Measurements from ENCODE around the gene TBL3.
A peak's percentile ranks its signal among the peaks of the same experiment; 100 is the strongest.
"Not testable (repeated sequence)": the region's sequence is repeated elsewhere in the genome, so short reads cannot be mapped to it uniquely, and the experiment has no call there.

The TBL3 gene

GRCh38 chr16:1961651-1962067 lies 10.2 kb upstream of the TBL3 start:
- DNase-seq (ENCODE audit: low spot score), result no peak
- in situ Hi-C loops (cut with MboI; ENCODE audit: low pct_unique_long_range_greater_than_20kb, low sequenced_read_pairs, unreplicated experiment), result no loop called here
- TF ChIP-seq, protein P1, sequence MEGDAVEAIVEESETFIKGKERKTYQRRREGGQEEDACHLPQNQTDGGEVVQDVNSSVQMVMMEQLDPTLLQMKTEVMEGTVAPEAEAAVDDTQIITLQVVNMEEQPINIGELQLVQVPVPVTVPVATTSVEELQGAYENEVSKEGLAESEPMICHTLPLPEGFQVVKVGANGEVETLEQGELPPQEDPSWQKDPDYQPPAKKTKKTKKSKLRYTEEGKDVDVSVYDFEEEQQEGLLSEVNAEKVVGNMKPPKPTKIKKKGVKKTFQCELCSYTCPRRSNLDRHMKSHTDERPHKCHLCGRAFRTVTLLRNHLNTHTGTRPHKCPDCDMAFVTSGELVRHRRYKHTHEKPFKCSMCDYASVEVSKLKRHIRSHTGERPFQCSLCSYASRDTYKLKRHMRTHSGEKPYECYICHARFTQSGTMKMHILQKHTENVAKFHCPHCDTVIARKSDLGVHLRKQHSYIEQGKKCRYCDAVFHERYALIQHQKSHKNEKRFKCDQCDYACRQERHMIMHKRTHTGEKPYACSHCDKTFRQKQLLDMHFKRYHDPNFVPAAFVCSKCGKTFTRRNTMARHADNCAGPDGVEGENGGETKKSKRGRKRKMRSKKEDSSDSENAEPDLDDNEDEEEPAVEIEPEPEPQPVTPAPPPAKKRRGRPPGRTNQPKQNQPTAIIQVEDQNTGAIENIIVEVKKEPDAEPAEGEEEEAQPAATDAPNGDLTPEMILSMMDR (IDR thresholded peaks at IDR 0.05; ENCODE audit: extremely low read depth, insufficient read depth, missing control alignments), result no peak

- DNase-seq (ENCODE audit: low spot score); in situ Hi-C loops (cut with MboI; ENCODE audit: low pct_unique_long_range_greater_than_20kb, low sequenced_read_pairs, unreplicated experiment): not testable (repeated sequence)
These were observed 9.4 kb upstream of the TBL3 start for GRCh38 chr16:1962161-1963153.

DNA sequence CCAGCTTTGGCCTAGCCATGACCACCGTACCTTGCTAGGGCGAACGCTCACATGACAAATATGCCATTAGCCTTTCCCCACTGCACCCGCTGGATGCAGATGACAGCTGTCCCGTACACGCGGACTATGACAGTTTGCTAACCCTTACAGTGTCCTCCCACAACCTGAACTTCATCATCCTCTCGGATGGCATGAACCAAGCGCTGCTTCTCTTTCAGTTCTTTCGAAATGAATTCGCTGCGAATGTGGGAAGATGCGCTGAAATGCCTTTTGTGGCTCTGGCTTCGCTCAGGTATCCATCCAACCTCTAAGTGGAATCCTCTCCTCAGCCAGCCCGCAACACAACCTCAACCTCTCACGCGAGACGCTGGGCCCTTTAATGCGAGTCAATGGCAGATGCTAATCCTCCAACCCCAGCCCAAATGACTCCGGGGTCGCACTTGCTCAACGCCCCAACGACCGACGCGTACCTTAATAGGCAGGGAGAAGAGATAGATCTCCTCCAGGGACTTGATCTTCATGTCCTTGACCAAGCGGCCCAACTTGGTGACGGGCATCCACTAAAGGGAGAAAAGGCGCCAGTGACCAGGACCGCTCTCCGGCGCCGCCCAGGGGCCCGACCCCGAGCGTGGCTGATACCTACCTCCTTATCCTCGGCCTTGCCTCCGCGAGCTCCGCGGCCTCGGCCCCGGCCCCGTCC lies 7.9 kb upstream of the TBL3 start:
- DNase-seq (ENCODE audit: low spot score), result no peak
- TF ChIP-seq, protein P1 (IDR thresholded peaks at IDR 0.05; ENCODE audit: extremely low read depth, insufficient read depth, missing control alignments), result peak; percentile 23
- in situ Hi-C loops (cut with MboI; ENCODE audit: low pct_unique_long_range_greater_than_20kb, low sequenced_read_pairs, unreplicated experiment), result no loop called here

DNA sequence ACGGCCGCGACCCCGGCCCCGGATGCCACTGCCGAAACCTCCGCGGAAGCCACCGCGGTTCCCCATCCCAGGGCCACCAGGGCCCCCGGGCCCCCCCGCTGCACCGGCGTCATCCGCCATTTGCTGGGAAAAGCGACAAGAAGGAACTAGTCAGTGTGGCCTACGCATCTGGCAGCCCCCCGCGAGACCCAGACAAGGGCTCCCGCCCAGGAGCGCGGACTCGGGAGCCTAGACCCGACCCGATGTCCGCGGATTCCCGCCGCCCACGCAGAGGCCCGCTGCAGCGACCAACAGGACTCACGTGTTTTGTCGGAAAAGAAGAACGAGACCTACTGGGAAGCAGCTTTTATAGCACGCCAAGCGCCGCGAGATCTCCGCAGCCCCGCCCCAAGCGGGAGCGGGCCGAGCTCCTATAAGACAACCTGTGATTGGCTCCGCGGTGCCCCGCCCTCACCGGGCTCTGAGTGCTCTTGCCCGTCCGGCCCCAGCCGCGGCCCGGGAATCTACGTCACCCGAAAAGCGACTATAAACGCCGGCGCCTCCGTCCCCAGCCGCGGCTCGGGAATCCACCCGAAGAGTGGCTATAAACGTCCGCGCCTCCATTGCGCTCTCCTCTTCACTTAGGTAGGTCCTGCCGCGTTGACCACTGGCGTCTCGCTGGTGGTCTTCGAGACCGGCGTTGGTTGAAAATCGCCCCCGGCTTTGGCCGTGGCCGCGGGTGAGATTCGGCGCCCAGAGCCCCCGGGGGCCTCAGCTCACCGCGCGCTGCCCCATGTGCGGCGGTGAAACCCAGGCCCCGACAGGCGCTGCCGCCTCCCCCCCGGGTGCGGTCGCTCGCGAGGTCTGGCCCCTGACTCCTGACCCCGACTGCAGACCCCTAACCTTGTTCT lies 7.1 kb upstream of the TBL3 start, which contains the start of gene RPS2:
RPS2 (minus strand) TSS at position 321 of the 890 bp plus-strand sequence; CDS start at position 120, 201 bp downstream.
- TF ChIP-seq, protein P1 (IDR thresholded peaks at IDR 0.05; ENCODE audit: extremely low read depth, insufficient read depth, missing control alignments), result no peak
- DNase-seq (ENCODE audit: low spot score), result peak; percentile 100
- in situ Hi-C loops (cut with MboI; ENCODE audit: low pct_unique_long_range_greater_than_20kb, low sequenced_read_pairs, unreplicated experiment), result no loop called here

GRCh38 chr16:1965396-1966001 lies 6.4 kb upstream of the TBL3 start:
- in situ Hi-C loops (cut with MboI; ENCODE audit: low pct_unique_long_range_greater_than_20kb, low sequenced_read_pairs, unreplicated experiment), result no loop called here
- DNase-seq (ENCODE audit: low spot score), result no peak
- TF ChIP-seq, protein P1 (IDR thresholded peaks at IDR 0.05; ENCODE audit: extremely low read depth, insufficient read depth, missing control alignments), result no peak

DNA sequence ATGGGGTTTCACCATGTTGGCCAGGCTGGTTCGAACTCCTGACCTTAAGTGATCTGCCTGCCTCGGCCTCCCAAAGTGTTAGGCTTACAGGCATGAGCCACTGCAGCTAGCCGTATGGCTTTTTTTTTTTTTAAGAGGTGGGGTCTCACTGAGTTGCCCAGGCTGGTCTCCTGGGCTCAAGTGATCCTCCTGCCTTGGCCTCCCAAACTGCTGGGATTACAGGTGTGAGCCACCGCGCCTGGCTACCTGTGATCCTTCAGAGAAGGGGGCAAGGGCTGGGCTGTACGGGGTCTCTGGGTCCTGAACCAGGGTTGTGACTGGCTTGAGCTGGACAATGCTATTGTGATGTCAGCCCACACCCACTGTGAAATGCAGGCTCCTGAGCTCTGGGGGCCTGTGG lies 5.4 kb upstream of the TBL3 start, which contains the start of gene RNF151:
RNF151 (plus strand) TSS at position 397 of the 400 bp plus-strand sequence. CDS start 26 bp downstream, outside the sequence.
- in situ Hi-C loops (cut with MboI; ENCODE audit: low pct_unique_long_range_greater_than_20kb, low sequenced_read_pairs, unreplicated experiment), result no loop called here
- TF ChIP-seq, protein P1 (IDR thresholded peaks at IDR 0.05; ENCODE audit: extremely low read depth, insufficient read depth, missing control alignments), result no peak
- DNase-seq (ENCODE audit: low spot score), result no peak
